RPMI7951 (cell line): ENCODE measurements around the gene ST6GAL1. TPM values are rescaled to one million over a fixed set of nuclear protein-coding genes. Genes with fewer than 3 reads are reported as not detected.
A peak's percentile ranks its signal among the peaks of the same experiment; 100 is the strongest.

Experiments used
- DNase-seq: peaks from one replicate; pipeline ENCODE4 v3.0.0-alpha.2; 2012; ENCODE audit warnings: low read depth
- total RNA-seq: library from RNA; depleted of rRNA; stranded (reverse); fragments of >200 nt; shearing (Covaris generic); gene quantifications from 2 replicates; pipeline ENCODE4 v1.2.3, GENCODE V29; 2014

Gene ST6GAL1
- total RNA-seq, 1 experiment from 2014 or later: 2.0 TPM

DNA sequence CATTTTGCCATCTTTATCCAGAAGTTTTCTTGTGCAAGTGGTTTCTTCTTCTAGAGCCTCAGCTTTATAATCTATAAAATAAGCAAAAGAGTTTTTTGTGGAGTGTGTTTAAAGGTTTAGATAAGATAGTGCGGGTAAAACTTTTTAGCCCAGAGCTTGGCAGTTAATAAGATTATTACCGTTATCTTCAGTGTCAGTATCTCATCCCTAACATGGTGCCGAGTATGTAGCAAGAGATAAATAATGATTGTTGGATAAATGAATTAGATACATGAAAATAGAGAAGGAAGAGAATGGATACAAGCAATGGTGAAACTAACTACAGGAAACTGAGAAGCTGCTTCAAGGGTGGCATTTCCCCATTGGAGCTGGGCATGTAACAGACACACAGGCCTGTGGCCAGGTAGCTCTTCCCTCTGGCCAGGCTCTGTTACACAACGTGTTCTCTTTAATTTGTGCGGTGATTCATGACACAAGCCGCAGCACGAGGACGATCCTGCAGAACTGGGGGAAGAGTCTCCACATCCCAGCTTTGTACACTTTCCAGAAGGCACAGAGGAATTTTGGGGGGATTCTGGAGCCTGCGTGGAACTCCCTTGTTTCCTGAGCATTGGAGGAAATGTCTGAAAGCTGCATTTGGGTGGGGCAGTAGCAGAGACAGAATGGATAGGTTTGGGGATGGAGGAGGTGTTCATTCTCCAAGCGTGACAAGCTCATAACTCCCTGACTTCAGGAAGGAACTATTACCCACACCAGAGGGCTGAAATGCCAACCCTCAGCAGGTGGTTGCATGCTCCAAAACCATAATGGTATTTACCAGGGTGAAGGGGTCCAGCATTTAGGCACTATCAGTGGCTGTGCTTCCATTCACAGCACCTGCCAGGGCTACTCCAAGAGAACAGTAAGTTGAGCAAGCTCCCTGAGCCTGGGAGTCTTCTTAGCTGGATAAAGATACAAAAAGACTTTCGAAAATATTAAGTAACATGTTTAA lies 14.2 kb upstream of the ST6GAL1 start:
- DNase-seq: no peak

DNA sequence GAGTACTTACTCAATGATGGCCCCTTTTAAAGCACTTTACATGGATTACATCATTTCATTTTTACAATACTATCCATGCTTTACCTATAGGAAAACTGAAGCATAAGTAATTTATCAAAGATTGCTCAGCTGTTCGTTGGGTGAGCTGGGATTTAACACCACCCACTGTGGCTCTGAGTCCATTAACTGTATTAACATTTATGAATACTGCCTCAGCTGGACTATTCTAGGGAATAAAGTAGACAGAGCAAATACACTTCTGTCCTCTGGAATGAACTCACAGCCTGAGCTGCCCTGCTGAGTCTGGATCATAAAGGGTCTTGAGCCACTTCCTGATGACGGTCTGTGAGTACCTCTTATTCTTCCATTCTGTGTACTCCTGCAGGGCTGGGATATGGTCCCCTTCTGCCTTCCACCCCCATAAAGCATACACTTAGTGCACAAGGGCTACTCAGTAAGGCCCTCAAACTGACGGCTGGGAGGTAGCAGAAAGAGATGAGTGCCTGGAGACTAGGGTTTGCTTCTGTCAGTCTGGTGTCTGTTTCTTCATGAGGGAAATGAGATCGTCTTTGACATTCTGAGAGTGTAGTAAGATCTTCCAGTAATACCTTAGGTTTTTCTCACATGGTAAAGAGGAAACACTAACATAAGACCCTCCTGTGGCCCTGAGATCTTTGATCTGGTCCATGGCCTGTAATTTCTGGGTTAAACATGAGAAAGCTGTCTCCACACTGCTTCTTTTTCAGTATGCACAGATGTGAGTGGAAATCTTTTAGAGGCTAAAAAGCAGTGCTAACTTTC lies 12.6 kb upstream of the ST6GAL1 start:
- no peak for DNase-seq

DNA sequence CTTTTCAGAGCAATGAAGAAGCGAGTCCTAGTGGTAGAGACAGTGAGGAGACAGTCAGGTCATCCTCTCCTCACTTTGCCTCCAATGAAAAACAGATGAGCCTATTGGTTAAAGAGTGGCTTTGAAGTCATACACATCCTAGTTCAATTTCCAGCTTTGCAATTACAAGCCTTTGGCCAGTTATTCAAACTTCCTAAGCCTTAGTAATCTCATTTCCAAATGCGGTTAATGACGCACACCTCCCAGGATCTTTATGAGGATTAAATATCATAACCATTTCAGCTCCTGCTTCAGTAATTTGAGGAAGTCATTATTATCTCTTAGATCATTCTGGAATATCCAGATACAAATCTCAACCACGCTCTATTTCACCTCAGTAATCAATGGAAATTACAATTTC lies 10.0 kb upstream of the ST6GAL1 start:
- no peak for DNase-seq

DNA sequence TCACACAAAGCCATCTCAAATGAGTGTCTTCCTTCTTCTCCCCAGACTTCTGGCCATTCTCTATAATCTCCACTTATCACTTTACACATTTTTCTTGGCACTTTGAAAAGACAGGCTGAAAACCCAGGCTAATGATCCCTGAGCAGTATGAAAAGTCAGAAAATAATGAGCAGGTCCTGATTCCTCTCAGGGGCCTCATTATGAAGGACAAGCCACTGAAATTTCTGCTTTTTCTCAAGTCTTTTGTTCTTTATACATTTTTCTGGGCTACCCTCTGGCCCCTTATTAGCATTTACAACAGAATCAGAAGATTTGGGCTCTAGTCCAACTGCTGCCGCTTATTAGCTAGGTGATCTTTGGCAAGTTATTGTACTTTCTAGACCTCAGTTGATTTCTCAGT lies 9.5 kb upstream of the ST6GAL1 start:
- DNase-seq: no peak

DNA sequence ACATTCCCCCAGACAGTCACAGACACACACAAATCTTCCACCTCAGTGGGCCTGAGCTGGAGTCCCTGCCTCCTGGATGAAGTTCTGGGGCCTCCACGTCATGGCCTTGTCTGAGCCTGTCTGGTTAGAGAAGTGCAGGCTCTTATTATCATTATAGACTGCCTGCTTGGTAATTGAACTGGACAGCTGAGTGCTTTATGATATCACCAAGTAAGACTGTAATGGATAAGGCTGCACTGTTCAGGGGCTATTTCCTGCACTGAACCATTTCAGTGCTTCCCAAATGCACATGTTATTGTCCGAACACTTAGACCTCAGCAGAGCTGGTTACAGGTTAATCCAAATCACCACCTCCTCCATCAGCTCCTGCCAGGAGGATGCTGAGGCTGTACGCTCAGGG lies 8.7 kb upstream of the ST6GAL1 start:
- no peak for DNase-seq

DNA sequence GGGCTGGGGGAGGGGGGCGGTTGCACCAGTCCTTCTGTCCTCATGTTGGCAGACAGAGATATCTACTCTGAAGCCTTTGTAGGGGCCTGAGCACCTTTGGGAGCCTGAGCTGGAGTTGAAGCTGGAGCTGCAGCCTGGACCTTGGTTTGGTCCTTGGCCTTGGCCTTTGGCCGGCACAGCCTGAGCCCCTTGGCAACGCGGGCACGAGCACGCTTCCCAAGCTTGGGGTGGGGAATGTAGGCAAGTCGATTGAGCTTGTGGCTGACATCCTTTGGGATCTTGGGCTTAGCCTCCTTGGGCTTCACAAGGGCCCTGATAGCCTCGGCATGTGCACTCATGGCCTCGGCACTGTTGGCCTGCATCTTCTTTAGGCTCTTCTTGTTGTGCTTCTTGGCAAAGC lies 8.1 kb upstream of the ST6GAL1 start:
- no peak for DNase-seq

DNA sequence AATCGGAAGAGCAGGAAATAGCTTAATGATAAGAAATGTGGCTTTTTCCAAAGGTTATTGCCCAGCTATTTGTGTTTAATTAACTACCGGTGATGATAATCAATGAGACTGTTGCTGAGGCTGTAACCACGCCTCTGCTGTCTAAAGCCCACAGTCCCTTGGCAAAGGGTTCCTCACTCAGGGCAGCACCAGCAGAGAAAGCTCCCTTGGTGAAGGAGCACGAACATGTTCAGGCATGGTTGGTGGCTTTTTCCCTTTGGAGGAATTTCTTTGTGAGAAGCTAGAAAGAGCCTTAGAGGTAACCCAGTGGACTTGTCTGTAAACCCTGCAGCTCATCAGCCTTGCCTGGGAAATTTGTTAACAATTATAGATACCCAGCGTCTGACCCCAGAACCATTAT lies 7.5 kb upstream of the ST6GAL1 start:
- no peak for DNase-seq

DNA sequence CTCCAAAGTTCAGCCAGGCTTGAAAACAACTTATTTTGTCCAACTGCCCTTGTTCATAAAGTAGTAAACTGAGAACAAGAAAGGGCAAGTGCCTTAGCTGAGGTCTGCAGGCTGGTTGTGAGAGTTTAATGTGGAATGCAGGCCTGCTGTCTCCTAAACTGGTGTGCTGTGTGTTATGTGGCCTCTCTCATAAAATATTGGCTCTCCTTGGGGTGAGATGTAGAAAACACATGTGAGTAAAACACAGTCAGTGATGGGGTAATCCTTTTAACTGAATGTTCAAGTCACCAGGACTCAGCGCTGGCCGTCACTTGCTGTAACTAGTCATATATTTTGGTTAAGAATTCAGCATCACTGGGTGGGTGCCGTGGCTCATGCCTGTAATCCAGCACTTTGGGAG lies 7.1 kb upstream of the ST6GAL1 start:
- DNase-seq: no peak

DNA sequence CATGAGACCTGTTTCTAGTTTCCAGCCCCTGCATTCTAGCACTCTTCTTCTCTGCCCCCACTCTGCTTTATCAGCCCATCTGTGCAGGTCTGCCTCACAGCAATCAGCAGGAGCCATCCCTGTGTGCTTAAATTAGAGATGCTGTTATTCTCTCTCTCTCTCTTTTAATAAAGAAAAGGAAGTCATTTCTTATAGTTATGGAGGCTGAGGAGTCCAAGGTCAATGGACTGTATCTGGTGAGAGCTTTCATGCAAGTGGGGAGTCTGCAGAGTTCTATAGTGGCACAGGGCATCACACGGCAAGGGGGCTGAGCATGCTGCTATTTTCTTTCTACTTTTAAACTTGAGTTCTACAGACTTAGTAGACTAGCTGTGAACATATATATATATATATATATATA lies 4.5 kb upstream of the ST6GAL1 start:
- no peak for DNase-seq

DNA sequence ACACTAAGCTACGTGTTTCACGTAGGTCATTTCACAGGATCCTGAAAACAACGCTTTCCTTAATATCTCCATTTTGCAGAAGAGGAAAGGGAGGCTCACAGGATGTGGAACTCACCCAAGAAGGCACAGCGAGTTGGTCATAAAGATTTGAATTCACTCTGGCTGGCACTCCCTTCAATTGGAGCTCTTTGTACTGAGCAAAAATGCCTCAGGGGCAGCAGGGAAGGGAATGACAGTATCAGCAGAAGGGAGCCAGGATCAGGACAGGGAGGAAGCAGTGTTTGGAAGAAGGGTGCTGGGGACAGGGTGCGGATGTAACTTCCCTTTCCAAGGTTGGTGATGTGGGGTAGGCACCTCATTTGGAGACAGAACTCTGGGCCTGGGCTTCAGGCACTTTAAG lies 1.1 kb upstream of the ST6GAL1 start:
- peak; percentile 33 for DNase-seq

DNA sequence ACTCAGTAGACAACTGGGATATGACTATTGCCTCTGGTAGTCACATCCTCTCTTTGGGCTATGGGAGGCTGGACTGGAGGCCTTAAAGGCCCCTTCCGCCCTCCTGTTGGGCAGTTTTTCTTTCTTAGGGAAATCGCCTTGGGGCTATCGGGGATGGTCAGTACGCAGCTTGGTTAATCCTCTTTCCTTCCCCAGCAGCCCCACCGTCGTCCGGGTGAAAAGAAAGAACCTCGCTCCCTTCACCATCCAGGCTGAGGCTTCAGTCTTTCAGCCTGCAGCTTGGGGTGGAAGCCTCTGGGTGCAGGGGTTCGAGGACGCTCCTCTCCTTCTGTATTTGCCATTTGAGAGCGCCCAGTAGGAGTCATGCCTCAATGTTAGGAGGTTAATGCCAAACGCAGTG lies 641 bp upstream of the ST6GAL1 start:
- DNase-seq: no peak

DNA sequence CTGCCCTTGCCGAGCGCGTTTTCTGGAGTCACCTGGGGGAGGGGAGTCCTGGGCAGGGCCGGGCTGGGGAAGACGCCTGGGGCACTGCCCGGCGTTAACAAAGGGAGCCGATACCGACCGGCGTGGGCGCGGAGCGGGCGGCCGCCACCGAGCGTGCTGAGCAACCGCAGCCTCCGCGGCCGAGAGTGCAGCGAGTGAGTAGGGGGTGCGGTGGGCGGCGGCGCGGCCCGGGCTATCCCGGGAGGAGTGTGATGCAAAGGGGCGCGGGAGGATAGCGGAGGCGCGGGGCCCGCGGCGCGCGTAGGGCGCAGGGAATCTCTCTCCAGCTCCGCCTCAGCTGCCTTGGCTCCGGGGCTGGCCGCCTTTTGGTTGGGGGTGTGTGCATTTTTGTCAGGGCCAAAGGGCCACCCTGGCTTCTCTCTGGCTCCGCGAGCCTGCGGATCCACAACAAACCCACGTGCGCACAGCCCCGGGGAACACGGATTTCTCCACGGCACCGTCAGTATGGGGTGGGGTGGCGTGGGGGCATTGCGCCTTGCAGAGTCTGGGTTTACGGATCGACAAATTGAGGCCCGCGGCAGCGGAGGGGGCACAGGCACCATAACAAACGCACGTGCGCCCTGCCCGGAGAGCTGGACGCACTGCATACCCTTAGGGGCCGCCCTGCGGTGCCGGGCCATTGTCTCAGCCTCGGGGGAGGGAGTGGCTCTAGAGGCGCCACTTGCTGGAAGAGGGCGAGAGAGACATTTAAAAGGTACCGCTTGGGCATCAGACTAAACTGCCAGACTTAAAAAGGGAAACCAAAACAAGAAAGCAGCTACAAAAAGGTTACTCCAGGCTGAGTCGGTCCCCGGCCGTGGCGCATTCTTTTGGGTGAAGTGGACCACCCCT lies 560 bp downstream of the ST6GAL1 start:
- peak; percentile 14 for DNase-seq

DNA sequence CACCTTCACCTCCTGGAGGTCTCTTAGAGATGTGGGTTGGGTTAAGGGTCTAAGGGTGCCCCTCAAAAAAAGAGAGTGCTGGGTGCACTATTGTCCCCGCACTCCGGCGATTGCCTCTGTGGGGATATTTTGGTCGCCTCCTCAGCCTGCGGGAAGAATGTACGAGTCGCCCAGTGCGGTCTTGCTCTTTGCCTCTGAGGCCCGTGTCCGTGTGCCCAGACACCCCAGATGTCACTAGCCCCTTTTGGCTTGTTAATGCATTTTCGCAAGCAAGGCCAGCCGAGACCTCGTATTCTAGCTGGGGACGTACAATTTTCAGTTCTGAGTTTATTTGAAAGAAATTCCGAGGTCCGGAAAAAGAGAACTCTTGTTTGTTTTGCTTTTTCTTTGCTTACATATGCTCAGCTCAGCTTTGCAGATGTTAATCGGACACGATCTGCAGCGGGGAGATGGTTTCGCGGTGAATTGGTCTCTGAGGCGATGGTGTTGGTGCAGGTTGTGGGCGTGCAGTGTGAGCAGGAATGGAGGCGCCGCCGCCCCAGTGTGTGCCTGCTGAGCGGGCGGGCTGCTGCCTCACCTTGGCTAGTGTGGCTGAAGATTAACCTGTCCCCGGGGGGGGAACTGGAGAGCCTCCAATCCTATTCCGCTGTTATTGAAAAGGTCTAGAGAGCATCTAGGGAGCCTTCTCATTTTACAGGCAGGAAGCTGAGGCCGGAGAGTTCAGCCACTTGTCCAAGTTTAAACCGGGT lies 1.4 kb downstream of the ST6GAL1 start:
- no peak for DNase-seq

DNA sequence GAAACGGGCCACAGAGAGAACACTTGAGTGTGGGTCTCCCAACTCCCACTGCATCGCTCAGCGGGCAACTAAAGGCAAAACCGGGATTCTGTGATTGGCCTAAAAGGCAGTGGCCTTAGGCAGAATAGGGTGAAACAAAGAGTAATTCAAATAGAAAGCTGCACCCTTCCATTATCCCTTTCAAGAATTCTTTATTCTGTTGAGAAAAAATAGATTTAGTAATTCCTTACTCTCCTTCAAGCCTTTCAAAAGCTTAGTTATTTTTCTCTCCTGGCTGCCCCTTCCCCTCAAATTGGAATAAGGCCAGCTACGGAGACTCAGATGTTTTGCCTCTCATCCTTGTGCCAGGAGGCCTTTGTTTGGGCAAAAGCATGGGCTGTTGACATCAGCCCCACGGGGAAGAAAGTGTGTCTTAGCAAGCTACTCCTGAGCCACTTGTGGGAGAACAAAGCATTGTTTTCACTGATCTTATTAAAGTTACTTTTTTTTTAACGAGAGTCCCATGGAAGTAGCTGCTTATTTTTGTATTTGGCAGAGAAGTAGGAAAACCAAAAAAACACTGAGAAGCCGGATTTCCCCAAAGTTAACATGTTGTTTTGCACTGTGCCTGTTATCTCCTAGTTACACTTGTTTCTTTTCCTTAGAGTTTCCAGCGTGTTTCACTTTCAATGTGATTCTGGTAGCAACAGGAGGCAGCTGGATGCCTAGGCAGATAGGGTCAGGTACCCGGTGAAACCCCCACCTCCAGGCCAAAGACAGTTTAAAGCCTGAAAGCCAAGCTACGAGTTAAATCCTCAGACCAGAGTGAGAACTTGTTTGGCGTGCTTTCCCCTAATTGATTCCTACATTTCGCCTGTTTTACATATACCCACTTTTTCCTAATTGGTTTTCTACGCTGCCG lies 2.2 kb downstream of the ST6GAL1 start:
- DNase-seq: no peak

DNA sequence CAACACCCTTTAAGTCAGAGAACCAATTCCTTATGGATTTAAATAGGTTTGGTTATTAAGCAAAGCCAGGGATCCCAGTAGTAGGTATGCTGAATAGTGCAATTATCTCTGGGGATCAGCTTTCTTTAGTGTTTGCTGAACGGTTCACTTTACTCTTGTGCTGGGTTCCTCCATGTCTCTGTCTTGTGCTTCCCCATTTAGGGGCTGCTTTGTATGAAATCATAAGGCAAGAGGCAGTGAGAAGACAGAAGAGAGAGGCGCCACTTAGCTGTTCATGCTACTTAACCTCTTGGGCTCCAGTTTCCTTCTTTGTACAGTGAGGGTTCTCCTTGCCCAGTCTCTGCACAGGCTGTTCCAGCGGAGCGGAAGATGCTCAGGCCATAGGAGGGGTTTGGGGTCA lies 3.5 kb downstream of the ST6GAL1 start:
- DNase-seq: no peak

DNA sequence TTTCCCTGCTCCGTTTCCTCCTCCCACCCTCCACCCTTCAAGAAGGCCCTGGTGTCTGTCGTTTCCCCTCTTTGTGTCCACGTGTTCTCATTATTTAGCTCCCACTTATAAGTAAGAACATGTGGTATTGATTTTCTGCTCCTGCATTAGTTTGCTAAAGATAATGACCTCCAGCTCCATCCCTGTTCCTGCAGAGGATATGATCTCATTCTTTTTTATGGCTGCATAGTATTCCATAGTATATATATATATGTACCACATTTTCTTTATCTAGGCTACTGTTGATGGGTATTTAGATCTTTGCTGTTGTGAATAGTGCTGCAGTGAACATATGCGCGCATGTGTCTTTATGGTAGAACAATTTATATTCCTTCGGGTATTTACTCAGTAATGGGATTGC lies 4.8 kb downstream of the ST6GAL1 start:
- DNase-seq: no peak

DNA sequence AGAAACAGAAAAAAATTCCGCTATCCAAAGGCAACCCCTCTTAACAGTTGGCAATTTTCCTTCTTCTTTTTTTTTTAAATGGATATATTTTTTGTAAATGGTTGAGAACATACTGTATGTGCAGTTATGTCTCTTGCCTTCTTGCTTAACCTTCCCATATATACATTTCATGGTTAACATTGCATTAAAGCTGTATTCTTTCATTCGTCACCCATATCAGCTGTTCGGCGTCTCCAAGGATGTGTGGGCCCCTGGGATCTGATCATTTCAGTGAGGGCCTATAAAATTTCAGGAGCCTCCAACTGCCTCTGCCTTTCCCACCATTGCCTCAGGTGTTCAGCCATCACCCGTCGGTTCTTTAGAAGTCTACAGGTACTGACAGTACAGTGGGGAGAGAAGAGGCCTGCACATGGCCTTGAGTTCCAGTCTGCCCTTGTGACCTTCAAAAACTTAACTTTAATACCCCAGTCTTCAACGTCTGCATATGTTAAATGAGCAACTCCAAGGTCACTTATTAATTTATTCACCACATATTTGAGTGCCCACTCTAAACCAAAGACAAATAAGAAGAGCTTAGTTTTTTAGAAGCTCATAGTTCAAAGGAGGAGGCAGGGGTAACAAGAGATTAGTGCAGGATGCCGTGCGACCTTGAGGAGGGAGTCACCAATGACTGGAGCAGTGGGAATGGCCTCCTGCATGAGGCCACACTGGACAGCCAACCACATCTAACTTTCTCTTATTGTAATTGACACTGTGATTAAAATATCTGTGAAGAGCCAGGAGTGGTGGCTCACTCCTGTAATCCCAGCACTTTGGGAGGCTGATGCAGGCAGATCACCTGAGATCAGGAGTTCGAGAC lies 6.9 kb downstream of the ST6GAL1 start:
- DNase-seq: no peak

DNA sequence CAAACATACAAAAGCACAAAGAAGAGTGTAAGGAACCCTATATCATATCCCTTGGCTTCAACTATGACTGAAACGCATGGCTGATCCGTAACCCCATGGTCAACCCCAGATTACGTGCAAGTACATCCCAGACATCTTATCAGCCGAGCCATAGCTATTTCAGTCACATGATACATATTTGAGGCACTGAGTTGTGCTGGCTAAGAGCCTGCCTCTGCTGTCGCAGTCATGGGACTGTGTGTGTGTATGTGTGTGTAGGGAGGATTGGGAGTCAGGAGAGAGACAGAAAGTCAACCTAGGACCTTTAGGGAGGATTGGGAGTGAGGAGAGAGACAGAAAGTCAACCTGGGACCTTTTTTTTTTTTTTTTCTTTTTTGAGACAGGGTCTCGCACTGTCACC lies 8.4 kb downstream of the ST6GAL1 start:
- DNase-seq: no peak

DNA sequence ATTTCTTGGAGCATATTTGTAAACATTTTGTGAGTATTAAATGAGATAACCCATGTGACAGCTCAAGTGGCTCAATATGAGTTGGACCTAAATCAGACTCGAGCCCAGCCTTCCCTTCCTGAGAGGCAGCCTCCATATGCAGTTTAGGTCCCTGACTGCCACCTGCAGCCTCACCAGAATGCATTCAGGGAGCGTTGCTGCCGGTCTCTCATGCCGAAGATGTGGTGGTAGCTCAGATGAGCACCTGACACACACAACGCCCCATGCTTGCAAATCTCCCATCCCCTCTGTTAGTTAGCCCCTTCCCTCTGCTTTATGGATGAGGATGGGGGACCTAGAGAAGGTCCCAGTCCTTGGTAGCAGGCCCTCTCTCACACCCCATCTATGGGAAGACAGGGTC lies 9.2 kb downstream of the ST6GAL1 start:
- DNase-seq: no peak
